ENCODE measurements around the gene LCP2.

LCP2 gene

GRCh38 chr5:170268884-170269283, 28.7 kb downstream of the LCP2 start:
- H3K4me3 ChIP-seq (ENCODE audit: low read length): no peak overlapping the region
- H3K36me3 ChIP-seq (ENCODE audit: control insufficient read depth, insufficient read depth, low read length, severe bottlenecking): no peaks in the 10 kb centered on the region
- H3K4me1 ChIP-seq (ENCODE audit: control insufficient read depth, insufficient read depth, low read length): peaks cover 11% of the 10 kb centered on the region
- no peak overlapping the region for H3K9ac ChIP-seq (ENCODE audit: low read length)
- peaks cover 13% of the 10 kb centered on the region for H3K27me3 ChIP-seq (replicated peaks; ENCODE audit: control insufficient read depth, insufficient read depth, low read length)
- H3K9me3 ChIP-seq (ENCODE audit: control insufficient read depth, low read length): no peaks in the 10 kb centered on the region
- no peak for DNase-seq (ENCODE audit: low read depth)

- peaks cover 11% of the 10 kb centered on the region for H3K4me1 ChIP-seq (ENCODE audit: control insufficient read depth, insufficient read depth, low read length)
- no peak for DNase-seq (ENCODE audit: low read depth)
- H3K9me3 ChIP-seq (ENCODE audit: control insufficient read depth, low read length): no peaks in the 10 kb centered on the region
These were observed 29.4 kb downstream of the LCP2 start for GRCh38 chr5:170268153-170268689.

GRCh38 chr5:170267431-170268152, 30.0 kb downstream of the LCP2 start:
- Histone ChIP-seq H3K9ac (ENCODE audit: low read length) (peak overlapping the region; percentile 56), H3K4me3 (ENCODE audit: low read length) (no peak overlapping the region), H3K27me3 (replicated peaks; ENCODE audit: control insufficient read depth, insufficient read depth, low read length) (peaks cover 13% of the 10 kb centered on the region), H3K4me1 (ENCODE audit: control insufficient read depth, insufficient read depth, low read length) (peaks cover 11% of the 10 kb centered on the region), H3K9me3 (ENCODE audit: control insufficient read depth, low read length) (no peaks in the 10 kb centered on the region), H3K36me3 (ENCODE audit: control insufficient read depth, insufficient read depth, low read length, severe bottlenecking) (no peaks in the 10 kb centered on the region)
- peak; percentile 85 for DNase-seq (ENCODE audit: low read depth)

More at GRCh38 chr5:170268153-170268689, 29.4 kb downstream of the LCP2 start:
- Histone ChIP-seq H3K36me3 (ENCODE audit: control insufficient read depth, insufficient read depth, low read length, severe bottlenecking) (no peaks in the 10 kb centered on the region), H3K9ac (ENCODE audit: low read length) (peak overlapping the region; percentile 56), H3K4me3 (ENCODE audit: low read length) (no peak overlapping the region), H3K27me3 (replicated peaks; ENCODE audit: control insufficient read depth, insufficient read depth, low read length) (peaks cover 13% of the 10 kb centered on the region)

GRCh38 chr5:170266570-170267381, 30.8 kb downstream of the LCP2 start:
- no peak for DNase-seq (ENCODE audit: low read depth)
- no peaks in the 10 kb centered on the region for H3K36me3 ChIP-seq (ENCODE audit: control insufficient read depth, insufficient read depth, low read length, severe bottlenecking)
- H3K4me1 ChIP-seq (ENCODE audit: control insufficient read depth, insufficient read depth, low read length): peaks cover 11% of the 10 kb centered on the region
- no peak overlapping the region for H3K4me3 ChIP-seq (ENCODE audit: low read length)
- H3K27me3 ChIP-seq (replicated peaks; ENCODE audit: control insufficient read depth, insufficient read depth, low read length): peaks cover 13% of the 10 kb centered on the region
- no peak overlapping the region for H3K9ac ChIP-seq (ENCODE audit: low read length)
- no peaks in the 10 kb centered on the region for H3K9me3 ChIP-seq (ENCODE audit: control insufficient read depth, low read length)

GRCh38 chr5:170265522-170265921, 32.1 kb downstream of the LCP2 start:
- Histone ChIP-seq H3K4me3 (ENCODE audit: low read length) (no peak overlapping the region), H3K4me1 (ENCODE audit: control insufficient read depth, insufficient read depth, low read length) (peaks cover 11% of the 10 kb centered on the region), H3K9ac (ENCODE audit: low read length) (peak overlapping the region; percentile 57), H3K36me3 (ENCODE audit: control insufficient read depth, insufficient read depth, low read length, severe bottlenecking) (no peaks in the 10 kb centered on the region), H3K27me3 (replicated peaks; ENCODE audit: control insufficient read depth, insufficient read depth, low read length) (peaks cover 13% of the 10 kb centered on the region), H3K9me3 (ENCODE audit: control insufficient read depth, low read length) (no peaks in the 10 kb centered on the region)
- peak; percentile 17 for DNase-seq (ENCODE audit: low read depth)

GRCh38 chr5:170263906-170264305, 33.7 kb downstream of the LCP2 start:
- Histone ChIP-seq H3K9ac (ENCODE audit: low read length) (no peak overlapping the region), H3K36me3 (ENCODE audit: control insufficient read depth, insufficient read depth, low read length, severe bottlenecking) (no peaks in the 10 kb centered on the region), H3K4me1 (ENCODE audit: control insufficient read depth, insufficient read depth, low read length) (peaks cover 11% of the 10 kb centered on the region), H3K4me3 (ENCODE audit: low read length) (no peak overlapping the region), H3K9me3 (ENCODE audit: control insufficient read depth, low read length) (no peaks in the 10 kb centered on the region), H3K27me3 (replicated peaks; ENCODE audit: control insufficient read depth, insufficient read depth, low read length) (peaks cover 21% of the 10 kb centered on the region)
- no peak for DNase-seq (ENCODE audit: low read depth)

- Histone ChIP-seq H3K36me3 (ENCODE audit: control insufficient read depth, insufficient read depth, low read length, severe bottlenecking) (no peaks in the 10 kb centered on the region), H3K4me1 (ENCODE audit: control insufficient read depth, insufficient read depth, low read length) (peaks cover 11% of the 10 kb centered on the region), H3K9me3 (ENCODE audit: control insufficient read depth, low read length) (no peaks in the 10 kb centered on the region), H3K27me3 (replicated peaks; ENCODE audit: control insufficient read depth, insufficient read depth, low read length) (peaks cover 18% of the 10 kb centered on the region), H3K4me3 (ENCODE audit: low read length) (no peak overlapping the region), H3K9ac (ENCODE audit: low read length) (no peak overlapping the region)
- no peak for DNase-seq (ENCODE audit: low read depth)
These were observed 35.2 kb downstream of the LCP2 start for GRCh38 chr5:170262061-170263045.

GRCh38 chr5:170261528-170262043, 36.0 kb downstream of the LCP2 start:
- Histone ChIP-seq H3K9ac (ENCODE audit: low read length) (no peak overlapping the region), H3K9me3 (ENCODE audit: control insufficient read depth, low read length) (no peaks in the 10 kb centered on the region), H3K36me3 (ENCODE audit: control insufficient read depth, insufficient read depth, low read length, severe bottlenecking) (no peaks in the 10 kb centered on the region), H3K27me3 (replicated peaks; ENCODE audit: control insufficient read depth, insufficient read depth, low read length) (peaks cover 23% of the 10 kb centered on the region), H3K4me1 (ENCODE audit: control insufficient read depth, insufficient read depth, low read length) (peaks cover 11% of the 10 kb centered on the region), H3K4me3 (ENCODE audit: low read length) (no peak overlapping the region)
- DNase-seq (ENCODE audit: low read depth): no peak

- Histone ChIP-seq H3K36me3 (ENCODE audit: control insufficient read depth, insufficient read depth, low read length, severe bottlenecking) (no peaks in the 10 kb centered on the region), H3K4me1 (ENCODE audit: control insufficient read depth, insufficient read depth, low read length) (peaks cover 34% of the 10 kb centered on the region), H3K9ac (ENCODE audit: low read length) (no peak overlapping the region), H3K27me3 (replicated peaks; ENCODE audit: control insufficient read depth, insufficient read depth, low read length) (peaks cover 16% of the 10 kb centered on the region), H3K9me3 (ENCODE audit: control insufficient read depth, low read length) (no peaks in the 10 kb centered on the region), H3K4me3 (ENCODE audit: low read length) (no peak overlapping the region)
- no peak for DNase-seq (ENCODE audit: low read depth)
These were observed 40.2 kb downstream of the LCP2 start for GRCh38 chr5:170257370-170257769.

GRCh38 chr5:170256571-170256970, 41.0 kb downstream of the LCP2 start:
- no peaks in the 10 kb centered on the region for H3K9me3 ChIP-seq (ENCODE audit: control insufficient read depth, low read length)
- peaks cover 42% of the 10 kb centered on the region for H3K4me1 ChIP-seq (ENCODE audit: control insufficient read depth, insufficient read depth, low read length)
- no peak overlapping the region for H3K9ac ChIP-seq (ENCODE audit: low read length)
- H3K36me3 ChIP-seq (ENCODE audit: control insufficient read depth, insufficient read depth, low read length, severe bottlenecking): no peaks in the 10 kb centered on the region
- peaks cover 16% of the 10 kb centered on the region for H3K27me3 ChIP-seq (replicated peaks; ENCODE audit: control insufficient read depth, insufficient read depth, low read length)
- no peak for DNase-seq (ENCODE audit: low read depth)
- no peak overlapping the region for H3K4me3 ChIP-seq (ENCODE audit: low read length)
